ENCODE data around the gene ZRANB3.

- no peak for TF ChIP-seq PATZ1 (CRISPR knock-in tag; IDR thresholded peaks at IDR 0.05; ENCODE audit: borderline replicate concordance)
- TF ChIP-seq ZNF565 (CRISPR knock-in tag; conservative IDR thresholded peaks at IDR 0.05; ENCODE audit: low read depth): no peak
- no peak for TF ChIP-seq ESRRG (CRISPR knock-in tag; IDR thresholded peaks at IDR 0.05)
- TF ChIP-seq TSHZ2 (CRISPR knock-in tag; IDR thresholded peaks at IDR 0.05): no peak
- no peak for TF ChIP-seq CREB5 (CRISPR knock-in tag; IDR thresholded peaks at IDR 0.05; ENCODE audit: low read depth)
- TF ChIP-seq ARNTL (CRISPR knock-in tag; IDR thresholded peaks at IDR 0.05; ENCODE audit: borderline replicate concordance, low read depth): no peak
- TF ChIP-seq BACH2 (CRISPR knock-in tag; IDR thresholded peaks at IDR 0.05; ENCODE audit: borderline replicate concordance): no peak
- TF ChIP-seq CSDC2 (CRISPR knock-in tag; IDR thresholded peaks at IDR 0.05): no peak
- no peak for TF ChIP-seq TCF4 (CRISPR knock-in tag; IDR thresholded peaks at IDR 0.05; ENCODE audit: borderline replicate concordance)
- no peak for TF ChIP-seq PPARA (CRISPR knock-in tag; IDR thresholded peaks at IDR 0.05; ENCODE audit: borderline replicate concordance)
- TF ChIP-seq POU6F1 (CRISPR knock-in tag; IDR thresholded peaks at IDR 0.05; ENCODE audit: borderline replicate concordance, low read depth): no peak
- no peak for TF ChIP-seq GLIS3 (CRISPR knock-in tag; IDR thresholded peaks at IDR 0.05)
- no peak for TF ChIP-seq ZFP30 (CRISPR knock-in tag; IDR thresholded peaks at IDR 0.05)
- no peak for TF ChIP-seq RARB (CRISPR knock-in tag; IDR thresholded peaks at IDR 0.05)
Observed at GRCh38 chr2:135510577-135510976, 20.4 kb downstream of the ZRANB3 start.

All from SK-N-SH treated with all-trans-retinoic acid at 6 μM for 48 hours (cell line).